Measurements from ENCODE around the gene RPL34.
"Not testable (repeated sequence)": the region's sequence is repeated elsewhere in the genome, so short reads cannot be mapped to it uniquely, and the experiment has no call there.

DNA sequence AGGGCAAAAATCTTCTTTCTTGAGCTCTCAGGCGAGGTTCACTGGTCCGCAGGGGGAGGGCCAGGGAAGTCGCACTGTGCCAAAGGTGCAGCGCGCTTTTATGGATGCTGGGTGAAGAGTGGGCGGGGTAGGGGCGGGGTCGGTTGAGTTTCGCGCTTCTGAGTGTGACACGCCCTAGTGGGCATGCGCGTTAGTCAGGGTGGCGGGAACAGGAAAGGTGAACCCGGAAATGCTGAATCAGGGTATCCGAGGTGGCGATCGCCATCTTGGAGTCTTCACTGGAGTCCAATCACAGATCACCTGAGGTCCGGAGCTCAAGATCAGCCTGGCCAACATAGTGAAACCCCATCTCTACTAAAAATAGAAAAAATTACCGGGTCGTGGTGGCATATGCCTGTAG, 26.1 kb upstream of the RPL34 start:
- not testable (repeated sequence) for TF ChIP-seq EZH2 (IDR thresholded peaks at IDR 0.05; ENCODE audit: borderline replicate concordance, low read length)
- TF ChIP-seq, protein P1, sequence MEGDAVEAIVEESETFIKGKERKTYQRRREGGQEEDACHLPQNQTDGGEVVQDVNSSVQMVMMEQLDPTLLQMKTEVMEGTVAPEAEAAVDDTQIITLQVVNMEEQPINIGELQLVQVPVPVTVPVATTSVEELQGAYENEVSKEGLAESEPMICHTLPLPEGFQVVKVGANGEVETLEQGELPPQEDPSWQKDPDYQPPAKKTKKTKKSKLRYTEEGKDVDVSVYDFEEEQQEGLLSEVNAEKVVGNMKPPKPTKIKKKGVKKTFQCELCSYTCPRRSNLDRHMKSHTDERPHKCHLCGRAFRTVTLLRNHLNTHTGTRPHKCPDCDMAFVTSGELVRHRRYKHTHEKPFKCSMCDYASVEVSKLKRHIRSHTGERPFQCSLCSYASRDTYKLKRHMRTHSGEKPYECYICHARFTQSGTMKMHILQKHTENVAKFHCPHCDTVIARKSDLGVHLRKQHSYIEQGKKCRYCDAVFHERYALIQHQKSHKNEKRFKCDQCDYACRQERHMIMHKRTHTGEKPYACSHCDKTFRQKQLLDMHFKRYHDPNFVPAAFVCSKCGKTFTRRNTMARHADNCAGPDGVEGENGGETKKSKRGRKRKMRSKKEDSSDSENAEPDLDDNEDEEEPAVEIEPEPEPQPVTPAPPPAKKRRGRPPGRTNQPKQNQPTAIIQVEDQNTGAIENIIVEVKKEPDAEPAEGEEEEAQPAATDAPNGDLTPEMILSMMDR (conservative IDR thresholded peaks at IDR 0.05 in 1 of 2, IDR thresholded peaks at IDR 0.05 in 1 of 2; ENCODE audit: extremely low read depth in 1 of 2, insufficient read depth in 1 of 2, low read depth in 1 of 2, low read length in 2 of 2), result not testable (repeated sequence)
